SKM-1 treated with dmso at 0.1 percent for 144 hours (cell line): Measurements from ENCODE around the gene KCTD5.
"Not testable (repeated sequence)": the region's sequence is repeated elsewhere in the genome, so short reads cannot be mapped to it uniquely, and the experiment has no call there.

Experiments
- DNase-seq: peaks from one replicate; lab custom pipeline; 2025; ENCODE audit not compliant: unreplicated experiment; lab: John Stamatoyannopoulos, UW

KCTD5 gene

GRCh38 chr16:2721634-2722173, 39.4 kb downstream of the KCTD5 start:
- not testable (repeated sequence) for DNase-seq

GRCh38 chr16:2724088-2724676, 41.9 kb downstream of the KCTD5 start:
- no peak for DNase-seq

GRCh38 chr16:2724816-2725348, 42.6 kb downstream of the KCTD5 start:
- no peak for DNase-seq

- no peak for DNase-seq
Observed at GRCh38 chr16:2726923-2727322, 44.6 kb downstream of the KCTD5 start.

GRCh38 chr16:2728034-2728433, 45.7 kb downstream of the KCTD5 start:
- DNase-seq: no peak

GRCh38 chr16:2734844-2735515, 52.7 kb downstream of the KCTD5 start:
- no peak for DNase-seq

GRCh38 chr16:2736476-2737237, 54.3 kb downstream of the KCTD5 start:
- DNase-seq: no peak

GRCh38 chr16:2737238-2737605, 54.9 kb downstream of the KCTD5 start:
- DNase-seq: no peak

GRCh38 chr16:2737895-2738418, 55.6 kb downstream of the KCTD5 start:
- DNase-seq: no peak

- DNase-seq: no peak
Observed at GRCh38 chr16:2738615-2739014, 56.3 kb downstream of the KCTD5 start.

GRCh38 chr16:2739625-2740430, 57.5 kb downstream of the KCTD5 start:
- no peak for DNase-seq

- no peak for DNase-seq
Observed at GRCh38 chr16:2740476-2740875, 58.2 kb downstream of the KCTD5 start.

GRCh38 chr16:2741168-2741567, 58.8 kb downstream of the KCTD5 start:
- no peak for DNase-seq

GRCh38 chr16:2742323-2743006, 60.1 kb downstream of the KCTD5 start:
- DNase-seq: no peak

- DNase-seq: no peak
Observed at GRCh38 chr16:2743007-2743810, 60.9 kb downstream of the KCTD5 start.

- DNase-seq: no peak
Observed at GRCh38 chr16:2744711-2745110, 62.4 kb downstream of the KCTD5 start.

GRCh38 chr16:2745116-2745890, 63.0 kb downstream of the KCTD5 start:
- DNase-seq: no peak

- DNase-seq: no peak
Observed at GRCh38 chr16:2745961-2746360, 63.6 kb downstream of the KCTD5 start.
